Ovary (tissue), 9 donors: ENCODE measurements around the gene LCMT2. TPM values are rescaled to one million over a fixed set of nuclear protein-coding genes. Genes with fewer than 3 reads are reported as not detected.
A peak's percentile ranks its signal among the peaks of the same experiment; 100 is the strongest.

ENCODE experiments used
- DNase-seq, 5 donors: peaks; one replicate each; pipeline ENCODE4 v3.0.0-alpha.2; 2019 to 2020
- H3K27ac ChIP-seq, 2 donors: fragments of 200-600 bp; one replicate each; pipeline versions ENCODE4 v1.5.1 to v1.8.0; 2019 to 2022
- H3K27me3 ChIP-seq: fragments of 200-600 bp; one replicate; pipeline ENCODE4 v1.8.0; 2022
- H3K36me3 ChIP-seq: fragments of 200-600 bp; sonication (generic); one replicate; pipeline ENCODE4 v1.5.1; 2019
- H3K4me1 ChIP-seq: one replicate; pipeline ENCODE4 v1.8.1; 2013; ENCODE audit warnings: mild to moderate bottlenecking, moderate library complexity; ENCODE audit not compliant: insufficient read depth
- H3K4me3 ChIP-seq: fragments of 200-600 bp; sonication (generic); one replicate; pipeline ENCODE4 v1.5.1; 2017
- H3K9me3 ChIP-seq, 2 donors: fragments of 200-600 bp in 1 of 2; sonication (generic) in 1 of 2; one replicate each; pipeline versions ENCODE4 v1.5.1 to v1.8.1; 2013 to 2019; ENCODE audit warnings: mild to moderate bottlenecking in 1 of 2, moderate library complexity in 1 of 2
- CTCF ChIP-seq, 3 donors: fragments of 450-650 bp in 2 of 3; fragments of 200-600 bp in 1 of 3; IDR thresholded peaks; one replicate each; pipeline versions ENCODE4 v1.5.1 to v1.8.0; 2016 to 2022; ENCODE audit warnings: antibody characterized with exemption in 3 of 3, mild to moderate bottlenecking in 1 of 3
- EP300 ChIP-seq: sonication (generic); formaldehyde crosslinking; IDR thresholded peaks from one replicate; pipeline ENCODE4 v1.6.1; 2017; ENCODE audit warnings: antibody characterized with exemption
- POLR2A ChIP-seq: fragments of 450-650 bp; IDR thresholded peaks from one replicate; pipeline ENCODE4 v1.6.1; 2017; ENCODE audit warnings: antibody characterized with exemption, mild to moderate bottlenecking, moderate library complexity
- WGBS, 3 donors: extraction: QIAGEN DNeasy Blood & Tissue Kit in 1 of 3; methylation state at CpG; one replicate each; pipeline versions ENCODE4 v1.1.5 to v1.1.7; 2013 to 2017; 5-methylcytosine and 5-hydroxymethylcytosine counted together
- intact Hi-C, 4 donors: fragments of 100-400 bp; cut with DNase I; formaldehyde crosslinking; loops; one replicate each; pipeline versions ENCODE4 v1.11.0 to v1.15.1; 2022 to 2023
- polyA plus RNA-seq, 2 donors: library from polyadenylated mRNA; stranded (reverse); fragments of 200-250 nt in 1 of 2; fragments of 350-450 nt in 1 of 2; fragmentation: Illumina TruSeq in 1 of 2; extraction: RNeasy Lipid Tissue Mini Kit (QIAGEN cat#74804) in 1 of 2; gene quantifications; one replicate each; pipeline ENCODE4 v1.2.3, GENCODE V29; 2013 to 2014
- total RNA-seq, 7 donors: library from RNA; depleted of rRNA in 2 of 7; stranded (reverse); fragments of >200 nt in 2 of 7; fragmentation: NEBNext Ultra II Directional in 3 of 7; extraction: Animal tissue kit (Norgen Biotek cat#: 25700) in 3 of 7; gene quantifications; one replicate each; pipeline versions ENCODE4 v1.1.0 to v1.2.4, GENCODE V29; 2016 to 2023
- donor health status: DM: no; HTN: no; CAD: no; lungs with moderate emphysema.
- donor health status: DM: no; HTN: no; CAD: no.
- donor health status: Bipolar disorder and iron deficiency.
- donor health status: DM: yes; HTN: yes; CAD: no.
- donor health status: DM: no; HTN: no; CAD: no.
- donor health status: DM: yes; HTN: yes; CAD: no.

The LCMT2 gene
- total and polyA plus RNA-seq, 9 donors: 4.4 to 13.4 (median 7.9) TPM

- Histone ChIP-seq H3K27ac (no peak overlapping the region), H3K4me3 (no peak overlapping the region), H3K4me1 (no peaks in the 10 kb centered on the region), H3K27me3 (no peaks in the 10 kb centered on the region), H3K9me3 (no peaks in the 10 kb centered on the region), H3K36me3 (no peaks in the 10 kb centered on the region)
- TF ChIP-seq EP300 (no peak), POLR2A (no peak), CTCF (IDR thresholded peaks at IDR 0.05) (no peak)
- no peak for DNase-seq
- 83 to 85% (median 85%) methylated on average over 2 of the region's 2 CpGs for WGBS, 3 donors
- intact Hi-C loops: loop anchor here in 1 of 4 donors (5.0 kb wide), 1 partner anchor 1376 kb away; no protein-coding TSS in a partner anchor
Observed at GRCh38 chr15:43352693-43353382, 22.5 kb upstream of the LCMT2 start.

- Histone ChIP-seq H3K4me1 (no peaks in the 10 kb centered on the region), H3K36me3 (no peaks in the 10 kb centered on the region), H3K27me3 (no peaks in the 10 kb centered on the region), H3K27ac (no peak overlapping the region), H3K9me3 (no peaks in the 10 kb centered on the region), H3K4me3 (no peak overlapping the region)
- no peak for TF ChIP-seq EP300
- no peak for TF ChIP-seq POLR2A
- no peak for TF ChIP-seq CTCF (IDR thresholded peaks at IDR 0.05)
- 75 to 85% (median 84%) methylated on average over 3 of the region's 3 CpGs for WGBS, 3 donors
- intact Hi-C loops: no loop called here
- DNase-seq: no peak
Observed at GRCh38 chr15:43347114-43347513, 16.7 kb upstream of the LCMT2 start.

- intact Hi-C loops: no loop called here
- no peak overlapping the region for H3K27ac ChIP-seq
- no peak for TF ChIP-seq POLR2A
- no peak for TF ChIP-seq EP300
- TF ChIP-seq CTCF (IDR thresholded peaks at IDR 0.05): no peak
- WGBS, 3 donors: 93 to 98% (median 98%) methylated on average over 2 of the region's 2 CpGs
- no peak overlapping the region for H3K4me3 ChIP-seq
- DNase-seq: no peak
- no peaks in the 10 kb centered on the region for H3K4me1 ChIP-seq
- no peaks in the 10 kb centered on the region for H3K27me3 ChIP-seq
- H3K9me3 ChIP-seq: no peaks in the 10 kb centered on the region
- H3K36me3 ChIP-seq: no peaks in the 10 kb centered on the region
Observed at GRCh38 chr15:43346305-43346704, 15.9 kb upstream of the LCMT2 start.

- no peaks in the 10 kb centered on the region for H3K9me3 ChIP-seq
- peak overlapping the region in 1 of 2 donors; percentile 79 for H3K27ac ChIP-seq
- H3K27me3 ChIP-seq: no peaks in the 10 kb centered on the region
- H3K36me3 ChIP-seq: no peaks in the 10 kb centered on the region
- no peak for DNase-seq
- TF ChIP-seq EP300 (no peak), CTCF (IDR thresholded peaks at IDR 0.05) (no peak), POLR2A (no peak)
- 1 to 3% (median 3%) methylated on average over 7 of the region's 7 CpGs for whole genome bisulfite sequencing, 3 donors
- intact Hi-C loops: no loop called here
- peaks cover 10% of the 10 kb centered on the region for H3K4me1 ChIP-seq
- peak overlapping the region; percentile 87 for H3K4me3 ChIP-seq
Observed at GRCh38 chr15:43330780-43331087, 361 bp upstream of the LCMT2 start.
